GM10266 (cell line): Measurements from ENCODE around the gene KCNIP4.

Source experiments
- DNase-seq: peaks from one replicate; pipeline ENCODE4 v3.0.0; 2012; ENCODE audit errors: extremely low spot score
- TF ChIP-seq, protein P1 (sequence below): IDR thresholded peaks from 2 replicates; pipeline ENCODE4 v1.5.1; 2012; ENCODE audit warnings: mild to moderate bottlenecking, low read depth; ENCODE audit not compliant: control insufficient read depth, insufficient read depth; ENCODE audit errors: missing control alignments

Gene KCNIP4

DNA sequence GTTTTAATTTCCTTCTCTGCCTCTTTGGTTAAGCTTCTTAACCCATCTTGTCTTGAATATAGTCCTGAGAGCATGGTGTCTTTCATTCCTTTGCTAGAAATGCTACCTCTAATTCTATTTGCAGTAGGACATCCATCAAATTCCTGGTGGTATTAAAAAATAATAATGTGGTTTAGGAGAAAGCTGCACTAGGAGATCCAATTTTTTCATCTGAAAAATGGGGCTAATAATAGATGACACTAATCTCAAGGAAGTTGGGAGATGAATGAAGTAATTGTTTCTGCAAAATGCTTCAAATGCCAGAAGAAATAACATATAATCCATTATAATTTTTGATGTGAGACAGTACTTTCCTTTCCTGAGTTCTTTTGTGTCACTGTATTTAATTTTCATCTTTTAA, 1053.4 kb downstream of the KCNIP4 start:
- TF ChIP-seq, protein P1, sequence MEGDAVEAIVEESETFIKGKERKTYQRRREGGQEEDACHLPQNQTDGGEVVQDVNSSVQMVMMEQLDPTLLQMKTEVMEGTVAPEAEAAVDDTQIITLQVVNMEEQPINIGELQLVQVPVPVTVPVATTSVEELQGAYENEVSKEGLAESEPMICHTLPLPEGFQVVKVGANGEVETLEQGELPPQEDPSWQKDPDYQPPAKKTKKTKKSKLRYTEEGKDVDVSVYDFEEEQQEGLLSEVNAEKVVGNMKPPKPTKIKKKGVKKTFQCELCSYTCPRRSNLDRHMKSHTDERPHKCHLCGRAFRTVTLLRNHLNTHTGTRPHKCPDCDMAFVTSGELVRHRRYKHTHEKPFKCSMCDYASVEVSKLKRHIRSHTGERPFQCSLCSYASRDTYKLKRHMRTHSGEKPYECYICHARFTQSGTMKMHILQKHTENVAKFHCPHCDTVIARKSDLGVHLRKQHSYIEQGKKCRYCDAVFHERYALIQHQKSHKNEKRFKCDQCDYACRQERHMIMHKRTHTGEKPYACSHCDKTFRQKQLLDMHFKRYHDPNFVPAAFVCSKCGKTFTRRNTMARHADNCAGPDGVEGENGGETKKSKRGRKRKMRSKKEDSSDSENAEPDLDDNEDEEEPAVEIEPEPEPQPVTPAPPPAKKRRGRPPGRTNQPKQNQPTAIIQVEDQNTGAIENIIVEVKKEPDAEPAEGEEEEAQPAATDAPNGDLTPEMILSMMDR, result no peak
- no peak for DNase-seq

DNA sequence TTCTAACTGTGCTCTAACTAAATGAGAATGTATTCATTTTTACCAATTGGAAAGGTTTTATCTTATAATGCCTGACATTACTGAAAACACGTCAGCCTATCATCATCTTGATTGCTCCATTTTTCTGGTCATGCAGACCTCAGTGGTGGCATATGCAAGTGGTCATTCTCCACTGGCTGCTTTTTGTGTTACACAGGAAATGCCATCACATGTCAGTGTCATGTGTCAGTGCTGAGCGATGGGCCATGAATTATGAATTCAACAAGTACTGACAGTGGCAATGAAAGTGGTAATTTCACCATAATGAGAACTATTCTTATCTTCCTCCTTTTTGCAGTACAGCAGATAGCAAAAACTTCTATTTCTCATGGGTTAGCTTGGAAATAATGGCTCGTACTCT, 1057.8 kb downstream of the KCNIP4 start:
- TF ChIP-seq, protein P1, result no peak
- no peak for DNase-seq

- TF ChIP-seq, protein P1, result no peak
- DNase-seq, result no peak
Observed at GRCh38 chr4:20889901-20890300, 1058.7 kb downstream of the KCNIP4 start.

GRCh38 chr4:20883677-20884076, 1064.9 kb downstream of the KCNIP4 start:
- DNase-seq, result no peak
- TF ChIP-seq, protein P1, result no peak

- TF ChIP-seq, protein P1, result no peak
- DNase-seq, result no peak
Observed at GRCh38 chr4:20883231-20883630, 1065.3 kb downstream of the KCNIP4 start.

GRCh38 chr4:20882500-20882899, 1066.1 kb downstream of the KCNIP4 start:
- DNase-seq, result no peak

DNA sequence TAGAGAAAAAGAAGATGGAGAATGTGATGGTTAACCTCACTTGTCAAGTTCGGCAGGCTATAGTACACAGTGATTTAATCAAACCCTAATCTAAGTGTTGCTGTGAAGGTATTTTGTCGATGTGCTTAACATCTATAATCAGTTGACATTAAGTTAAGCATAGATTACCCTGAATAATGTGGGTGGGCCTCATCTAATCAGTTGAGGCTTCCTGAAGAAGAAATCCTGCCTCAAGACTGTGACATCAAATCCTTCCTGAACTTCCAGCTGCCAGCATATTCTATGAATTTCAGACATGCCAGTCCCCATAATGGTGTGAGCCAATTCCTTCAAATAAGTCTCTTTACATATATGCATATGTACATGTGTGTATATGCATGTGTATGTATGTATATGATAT, 1066.9 kb downstream of the KCNIP4 start:
- TF ChIP-seq, protein P1, result no peak
- DNase-seq, result no peak

More at GRCh38 chr4:20882500-20882899, 1066.1 kb downstream of the KCNIP4 start:
- TF ChIP-seq, protein P1, result no peak
